RWPE1 (cell line): ENCODE measurements around the gene RIF1.

Experiments
- CTCF ChIA-PET: fragments of 350-600 bp; sonication (Branson Sonifier 250); formaldehyde crosslinking; extraction: SDS; loops from one replicate; lab custom pipeline; 2021; lab: Yijun Ruan, JAX
- POLR2A ChIA-PET: fragments of 400-600 bp; formaldehyde crosslinking; extraction: SDS; loops from one replicate; lab custom pipeline; 2020; ENCODE audit warnings: antibody characterized with exemption; ENCODE audit not compliant: low non-redundant PET; lab: Yijun Ruan, JAX
- DNase-seq: peaks from one replicate; pipeline ENCODE4 v3.0.0; 2012; ENCODE audit warnings: low spot score
- H3K27ac ChIP-seq: fragments of 450-650 bp; 2 replicates; pipeline ENCODE4 v1.5.1; 2017
- CTCF ChIP-seq: fragments of 450-650 bp; conservative IDR thresholded peaks from 2 replicates; pipeline ENCODE4 v1.5.1; 2017; ENCODE audit warnings: low read depth, mild to moderate bottlenecking

The RIF1 gene

GRCh38 chr2:151476287-151476686, 66.6 kb downstream of the RIF1 start:
- CTCF ChIA-PET: interaction anchor here (0.8 kb wide), 1 partner anchor 17 kb away, joined by 3 read pairs; no protein-coding TSS in a partner anchor

GRCh38 chr2:151478011-151478410, 68.3 kb downstream of the RIF1 start:
- TF ChIP-seq CTCF: no peak
- H3K27ac ChIP-seq: no peak overlapping the region
- DNase-seq: peak; percentile 38
- POLR2A ChIA-PET: no interaction called here
- CTCF ChIA-PET: no interaction called here

More at GRCh38 chr2:151476287-151476686, 66.6 kb downstream of the RIF1 start:
- POLR2A ChIA-PET: no interaction called here
- no peak for TF ChIP-seq CTCF
- no peak overlapping the region for H3K27ac ChIP-seq
- DNase-seq: no peak

GRCh38 chr2:151481744-151482143, 72.0 kb downstream of the RIF1 start:
- CTCF ChIA-PET: no interaction called here
- H3K27ac ChIP-seq: no peak overlapping the region
- POLR2A ChIA-PET: no interaction called here
- no peak for TF ChIP-seq CTCF
- DNase-seq: no peak

GRCh38 chr2:151482171-151482725, 72.5 kb downstream of the RIF1 start:
- ChIA-PET POLR2A (no interaction called here), CTCF (interaction anchor here (0.7 kb wide), 1 partner anchor 314 kb away, joined by 3 read pairs; no protein-coding TSS in a partner anchor)
- DNase-seq: no peak
- no peak for TF ChIP-seq CTCF
- H3K27ac ChIP-seq: no peak overlapping the region

- no peak overlapping the region for H3K27ac ChIP-seq
- no peak for TF ChIP-seq CTCF
- no peak for DNase-seq
- ChIA-PET POLR2A (no interaction called here), CTCF (no interaction called here)
These were observed 73.8 kb downstream of the RIF1 start for GRCh38 chr2:151483546-151483945.

GRCh38 chr2:151484100-151484499, 74.4 kb downstream of the RIF1 start:
- no peak overlapping the region for H3K27ac ChIP-seq
- no peak for TF ChIP-seq CTCF
- ChIA-PET CTCF (no interaction called here), POLR2A (no interaction called here)
- no peak for DNase-seq

- DNase-seq: no peak
- H3K27ac ChIP-seq: no peak overlapping the region
- CTCF ChIA-PET: no interaction called here
- no peak for TF ChIP-seq CTCF
- POLR2A ChIA-PET: no interaction called here
These were observed 76.4 kb downstream of the RIF1 start for GRCh38 chr2:151486053-151486452.
